Left lung (tissue), 10 donors: ENCODE results near the gene MAN2B1. TPM values are rescaled to one million over a fixed set of nuclear protein-coding genes. Genes with fewer than 3 reads are reported as not detected.
A peak's percentile ranks its signal among the peaks of the same experiment; 100 is the strongest.
"Not testable (repeated sequence)": the region's sequence is repeated elsewhere in the genome, so short reads cannot be mapped to it uniquely, and the experiment has no call there.

Experiments
- ATAC-seq: fragments of 200-7000 bp; cut with Tn5 transposase; one replicate; pipeline ENCODE4 v1.9.1; 2020; ENCODE audit warnings: moderate library complexity
- DNase-seq, 4 donors: peaks; one replicate each; pipeline ENCODE4 v3.0.0-alpha.2; 2013 to 2020
- H3K27ac ChIP-seq, 2 donors: fragments of 200-600 bp; sonication (generic) in 1 of 2; one replicate each; pipeline versions ENCODE4 v1.5.0 to v1.8.0; 2020 to 2021
- H3K27me3 ChIP-seq, 2 donors: fragments of 200-600 bp; sonication (generic) in 1 of 2; one replicate each; pipeline versions ENCODE4 v1.5.0 to v1.8.0; 2020 to 2021
- H3K36me3 ChIP-seq, 2 donors: fragments of 200-600 bp; sonication (generic) in 1 of 2; one replicate each; pipeline versions ENCODE4 v1.5.0 to v1.8.0; 2020 to 2021
- H3K4me1 ChIP-seq, 2 donors: fragments of 200-600 bp; one replicate each; pipeline ENCODE4 v1.8.0; 2021
- H3K4me3 ChIP-seq, 2 donors: fragments of 200-600 bp; sonication (generic) in 1 of 2; one replicate each; pipeline versions ENCODE4 v1.5.0 to v1.8.0; 2020 to 2021; ENCODE audit warnings: mild to moderate bottlenecking in 1 of 2
- H3K9me3 ChIP-seq, 2 donors: fragments of 200-600 bp; sonication (generic) in 1 of 2; one replicate each; pipeline versions ENCODE4 v1.5.0 to v1.8.0; 2020 to 2021
- intact Hi-C, 2 donors: fragments of 100-400 bp; cut with DNase I; formaldehyde crosslinking; loops; one replicate each; pipeline versions ENCODE4 v1.11.2 to v1.14.2; 2022
- polyA plus RNA-seq, 6 donors: library from polyadenylated mRNA; unstranded; fragments of 120-200 nt; gene quantifications; one replicate each; pipeline ENCODE4 v1.2.1, GENCODE V29; 2013; ENCODE audit not compliant: insufficient read length in 6 of 6
- total RNA-seq, 2 donors: library from RNA; stranded (reverse); fragmentation: NEBNext Ultra II Directional; extraction: Animal tissue kit (Norgen Biotek cat#: 25700); gene quantifications; one replicate each; pipeline ENCODE4 v1.2.1, GENCODE V29; 2021
- TF ChIP-seq, protein P1 (sequence below), 2 donors: fragments of 200-600 bp; sonication (generic) in 1 of 2; IDR thresholded peaks; one replicate each; pipeline versions ENCODE4 v1.5.0 to v1.8.0; 2021; ENCODE audit warnings: antibody characterized with exemption in 2 of 2
- donor health status: DM: no; HTN: yes; CAD: no.
- donor health status: DM: no; HTN: no; CAD: no.

The MAN2B1 gene
- total and polyA plus RNA-seq, 8 donors: 31.7 to 176 (median 40.2) TPM

DNA sequence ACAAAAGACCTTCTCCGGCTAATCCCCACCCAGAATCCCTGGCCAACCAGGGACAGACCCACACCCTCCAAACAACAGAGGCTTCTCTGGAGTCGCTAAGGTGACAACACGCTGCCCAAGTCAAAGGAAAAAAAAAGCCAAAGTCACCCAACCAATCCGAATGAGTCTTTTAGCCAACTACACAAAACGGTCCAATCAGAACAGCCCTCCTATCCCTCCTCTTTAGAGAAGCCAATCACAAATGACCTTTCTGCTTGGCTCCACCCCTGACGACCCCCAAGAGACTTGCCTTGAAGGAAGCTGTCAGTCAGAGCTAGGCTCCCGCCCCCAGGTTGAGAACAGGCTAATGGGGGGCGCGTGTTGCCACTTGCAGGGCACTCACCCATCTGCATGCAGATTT lies 36.5 kb upstream of the MAN2B1 start:
- H3K36me3 ChIP-seq: peaks cover 0 to 95% of the 10 kb centered on the region in 2 donors
- no peaks in the 10 kb centered on the region for H3K27me3 ChIP-seq
- H3K4me1 ChIP-seq: no peaks in the 10 kb centered on the region
- no peak overlapping the region for H3K27ac ChIP-seq
- ATAC-seq: no peak
- intact Hi-C loops: no loop called here
- H3K4me3 ChIP-seq: no peak overlapping the region
- TF ChIP-seq, protein P1, sequence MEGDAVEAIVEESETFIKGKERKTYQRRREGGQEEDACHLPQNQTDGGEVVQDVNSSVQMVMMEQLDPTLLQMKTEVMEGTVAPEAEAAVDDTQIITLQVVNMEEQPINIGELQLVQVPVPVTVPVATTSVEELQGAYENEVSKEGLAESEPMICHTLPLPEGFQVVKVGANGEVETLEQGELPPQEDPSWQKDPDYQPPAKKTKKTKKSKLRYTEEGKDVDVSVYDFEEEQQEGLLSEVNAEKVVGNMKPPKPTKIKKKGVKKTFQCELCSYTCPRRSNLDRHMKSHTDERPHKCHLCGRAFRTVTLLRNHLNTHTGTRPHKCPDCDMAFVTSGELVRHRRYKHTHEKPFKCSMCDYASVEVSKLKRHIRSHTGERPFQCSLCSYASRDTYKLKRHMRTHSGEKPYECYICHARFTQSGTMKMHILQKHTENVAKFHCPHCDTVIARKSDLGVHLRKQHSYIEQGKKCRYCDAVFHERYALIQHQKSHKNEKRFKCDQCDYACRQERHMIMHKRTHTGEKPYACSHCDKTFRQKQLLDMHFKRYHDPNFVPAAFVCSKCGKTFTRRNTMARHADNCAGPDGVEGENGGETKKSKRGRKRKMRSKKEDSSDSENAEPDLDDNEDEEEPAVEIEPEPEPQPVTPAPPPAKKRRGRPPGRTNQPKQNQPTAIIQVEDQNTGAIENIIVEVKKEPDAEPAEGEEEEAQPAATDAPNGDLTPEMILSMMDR (IDR thresholded peaks at IDR 0.05): no peak
- H3K9me3 ChIP-seq: no peaks in the 10 kb centered on the region
- no peak for DNase-seq

DNA sequence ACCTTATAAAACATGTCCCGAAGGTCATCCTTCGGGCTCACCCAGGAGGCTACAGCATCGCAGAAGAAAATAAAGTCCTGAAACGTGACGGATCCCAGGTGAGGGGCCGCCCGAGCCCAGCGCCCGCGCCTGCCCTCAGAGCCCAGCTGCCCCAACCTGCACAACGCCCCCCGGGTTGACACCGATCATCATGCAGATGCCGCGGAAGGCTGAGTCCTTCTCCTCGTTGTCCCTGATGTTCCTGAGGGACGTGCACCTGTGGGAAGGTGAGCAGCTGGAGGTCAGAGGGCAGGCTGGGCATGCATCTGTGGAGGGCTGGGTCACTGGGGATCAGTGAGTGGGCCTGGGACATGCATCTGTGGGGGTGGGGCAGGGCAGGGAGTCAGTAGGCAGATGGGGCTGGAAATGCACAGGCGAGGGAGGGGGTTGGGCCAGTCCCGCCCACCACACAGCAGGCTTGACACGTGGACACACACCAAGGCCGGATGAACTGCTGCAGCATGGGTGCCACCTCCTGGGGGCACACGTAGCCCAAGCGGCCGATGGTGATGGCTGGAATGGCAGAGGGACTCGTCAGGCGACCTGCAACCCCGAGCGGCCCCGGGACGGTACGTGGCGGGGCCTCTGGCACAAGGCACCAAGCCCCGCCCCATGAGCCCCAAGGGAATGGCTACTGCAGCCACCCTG lies 35.2 kb upstream of the MAN2B1 start:
- H3K9me3 ChIP-seq: no peaks in the 10 kb centered on the region
- peaks cover 0 to 82% of the 10 kb centered on the region in 2 donors for H3K36me3 ChIP-seq
- ATAC-seq: no peak
- peaks cover 0 to 7% of the 10 kb centered on the region in 2 donors for H3K4me1 ChIP-seq
- no peaks in the 10 kb centered on the region for H3K27me3 ChIP-seq
- H3K4me3 ChIP-seq: no peak overlapping the region
- intact Hi-C loops: no loop called here
- TF ChIP-seq, protein P1 (IDR thresholded peaks at IDR 0.05): no peak
- H3K27ac ChIP-seq: no peak overlapping the region
- DNase-seq: peak in 1 of 4 donors; percentile 76

DNA sequence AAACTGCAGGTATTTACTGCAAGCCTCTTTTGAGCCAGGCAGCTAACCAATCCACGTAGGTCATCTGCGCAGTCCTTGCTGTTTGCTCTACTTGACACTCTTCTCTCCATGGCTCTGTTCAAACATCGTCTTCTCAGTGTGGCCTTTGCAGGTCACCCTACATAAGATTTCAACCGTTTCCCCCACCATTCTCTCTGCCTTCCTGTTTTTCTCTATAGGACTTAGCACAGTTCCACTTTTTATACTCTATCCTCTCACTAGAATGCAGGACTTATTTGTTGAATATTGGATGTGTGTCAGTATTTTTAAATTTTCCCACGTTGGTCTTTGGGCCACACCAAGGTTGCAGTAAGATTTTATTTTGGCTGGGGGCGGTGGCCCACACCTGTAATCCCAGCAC lies 31.6 kb upstream of the MAN2B1 start:
- Histone ChIP-seq H3K36me3 (peaks cover 0 to 45% of the 10 kb centered on the region in 2 donors), H3K27me3 (no peaks in the 10 kb centered on the region), H3K4me1 (peaks cover 9 to 27% of the 10 kb centered on the region in 2 donors), H3K27ac (no peak overlapping the region), H3K4me3 (no peak overlapping the region), H3K9me3 (no peaks in the 10 kb centered on the region)
- ATAC-seq (no peak), DNase-seq (no peak)
- intact Hi-C loops: no loop called here
- TF ChIP-seq, protein P1 (IDR thresholded peaks at IDR 0.05): no peak

DNA sequence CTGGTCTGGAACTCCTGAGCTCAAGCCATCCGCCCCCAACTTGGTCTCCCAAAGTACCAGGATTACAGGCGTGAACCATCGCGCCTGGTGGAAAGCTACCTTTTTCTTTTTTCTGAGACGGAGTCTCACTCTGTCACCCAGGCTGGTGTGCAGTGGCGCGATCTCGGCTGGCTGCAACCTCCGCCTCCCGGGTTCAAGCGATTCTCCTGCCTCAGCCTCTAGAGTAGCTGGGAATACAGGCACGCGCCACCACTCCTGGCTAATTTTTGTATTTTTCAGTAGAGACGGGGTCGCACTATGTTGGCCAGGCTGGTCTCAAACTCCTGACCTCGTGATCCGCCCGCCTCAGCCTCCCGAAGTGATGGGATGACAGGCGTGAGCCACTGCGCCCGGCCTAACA lies 30.9 kb upstream of the MAN2B1 start:
- peak overlapping the region in 1 of 2 donors; percentile 87 for H3K4me3 ChIP-seq

DNA sequence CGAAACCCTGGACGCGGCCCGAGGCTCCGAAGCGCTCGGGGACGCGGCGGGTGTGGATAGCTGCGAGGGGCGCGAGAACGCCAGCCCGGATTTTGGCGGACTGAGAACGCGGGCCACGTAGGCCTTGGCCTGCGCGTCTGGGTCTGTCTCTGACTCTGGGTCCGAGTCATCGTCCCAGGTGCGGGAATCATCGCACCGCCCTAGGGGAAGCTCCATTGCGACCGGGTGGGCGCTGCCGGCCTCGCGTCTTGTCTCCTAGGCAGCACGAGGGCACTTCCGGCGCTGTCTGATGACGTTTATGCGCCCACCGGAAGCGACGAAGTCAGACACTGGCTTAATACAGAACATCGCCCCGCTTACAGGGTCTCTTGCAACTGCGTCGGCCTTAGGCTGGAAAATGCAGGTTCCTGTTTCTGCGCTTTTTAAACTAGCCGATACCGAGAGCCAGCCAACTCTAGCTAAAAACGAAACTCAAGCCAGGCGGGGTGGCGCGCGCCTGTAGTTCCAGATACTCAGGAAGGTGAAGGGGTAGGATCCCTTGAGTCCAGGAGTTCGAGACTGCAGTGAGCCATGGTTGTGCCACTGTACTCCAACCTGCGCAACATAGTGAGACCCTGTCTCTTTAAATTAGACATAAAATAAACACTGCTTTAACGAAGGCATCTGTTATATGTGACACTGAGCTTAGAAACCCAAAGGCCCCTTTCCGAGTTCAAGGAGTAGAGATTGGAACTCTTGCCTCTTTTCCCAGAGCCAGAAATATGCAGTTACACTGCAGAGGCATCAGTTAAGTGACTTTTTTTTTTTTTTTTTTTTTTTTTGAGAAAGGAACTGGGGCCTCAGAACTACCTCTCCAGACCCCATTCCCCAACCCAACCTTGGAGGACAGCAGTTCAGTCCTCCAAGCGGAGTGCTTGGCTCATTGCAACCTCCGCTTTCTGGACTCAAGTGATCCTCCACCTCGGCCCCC lies 30.1 kb upstream of the MAN2B1 start, which contains the start of gene FBXW9:
FBXW9 (minus strand) TSS at position 266 of the 970 bp plus-strand sequence; CDS start at position 216, 50 bp downstream.
- peaks cover 9 to 27% of the 10 kb centered on the region in 2 donors for H3K4me1 ChIP-seq
- H3K36me3 ChIP-seq: peaks cover 0 to 31% of the 10 kb centered on the region in 2 donors
- peak within 1 kb of the TSS; percentile 71 to 87 for H3K4me3 ChIP-seq
- DNase-seq: peak; percentile 94 to 97 (median 96)
- peak within 1 kb of the TSS; percentile 79 to 94 for H3K27ac ChIP-seq
- TF ChIP-seq, protein P1 (IDR thresholded peaks at IDR 0.05): no peak
- H3K9me3 ChIP-seq: no peaks in the 10 kb centered on the region
- no peaks in the 10 kb centered on the region for H3K27me3 ChIP-seq
- peak; percentile 93 for ATAC-seq
- intact Hi-C loops: no loop called here

More for the DNA sequence above, 30.9 kb upstream of the MAN2B1 start:
- ATAC-seq, H3K27me3 ChIP-seq, intact Hi-C loops, H3K9me3 ChIP-seq, DNase-seq: not testable (repeated sequence)
- peaks cover 0 to 38% of the 10 kb centered on the region in 2 donors for H3K36me3 ChIP-seq
- peaks cover 9 to 27% of the 10 kb centered on the region in 2 donors for H3K4me1 ChIP-seq
- peak overlapping the region in 1 of 2 donors; percentile 94 for H3K27ac ChIP-seq
